Upper lobe of right lung (tissue), 1 donor: ENCODE data around the gene TTC32. TPM values are rescaled to one million over a fixed set of nuclear protein-coding genes. Genes with fewer than 3 reads are reported as not detected.

ENCODE experiments used
- ATAC-seq: fragments of 200-7000 bp; cut with Tn5 transposase; one replicate; pipeline ENCODE4 v1.9.1; 2020; ENCODE audit warnings: mild to moderate bottlenecking, moderate library complexity
- DNase-seq: peaks from one replicate; pipeline ENCODE4 v3.0.0-alpha.2; 2020
- H3K27ac ChIP-seq: fragments of 200-600 bp; one replicate; pipeline ENCODE4 v1.8.0; 2022
- H3K27me3 ChIP-seq: fragments of 200-600 bp; one replicate; pipeline ENCODE4 v1.8.0; 2022; ENCODE audit warnings: mild to moderate bottlenecking
- H3K36me3 ChIP-seq: fragments of 200-600 bp; one replicate; pipeline ENCODE4 v1.8.0; 2022
- H3K4me1 ChIP-seq: fragments of 200-600 bp; one replicate; pipeline ENCODE4 v1.8.0; 2022
- H3K4me3 ChIP-seq: fragments of 200-600 bp; one replicate; pipeline ENCODE4 v1.8.0; 2022; ENCODE audit warnings: mild to moderate bottlenecking
- H3K9me3 ChIP-seq: fragments of 200-600 bp; one replicate; pipeline ENCODE4 v1.8.0; 2022
- CTCF ChIP-seq: fragments of 200-600 bp; IDR thresholded peaks from one replicate; pipeline ENCODE4 v1.8.0; 2022; ENCODE audit warnings: antibody characterized with exemption
- intact Hi-C: fragments of 100-400 bp; cut with DNase I; formaldehyde crosslinking; loops from one replicate; pipeline ENCODE4 v1.11.0; 2022
- total RNA-seq: library from RNA; stranded (reverse); fragmentation: NEBNext Ultra II Directional; extraction: Animal tissue kit (Norgen Biotek cat#: 25700); gene quantifications from one replicate; pipeline ENCODE4 v1.2.1, GENCODE V29; 2021
- donor health status: DM: no; HTN: yes; CAD: no; lungs with severe emphysema.

The TTC32 gene
- total RNA-seq, 1 donor from 2014 or later, result 12.4 TPM

GRCh38 chr2:19885791-19886190, 16.0 kb downstream of the TTC32 start:
- no peak for TF ChIP-seq CTCF
- H3K9me3 ChIP-seq, result no peaks in the 10 kb centered on the region
- no peak overlapping the region for H3K27ac ChIP-seq
- H3K4me3 ChIP-seq, result no peak overlapping the region
- no peaks in the 10 kb centered on the region for H3K27me3 ChIP-seq
- no peaks in the 10 kb centered on the region for H3K36me3 ChIP-seq
- intact Hi-C loops, result no loop called here
- no peak for DNase-seq
- no peaks in the 10 kb centered on the region for H3K4me1 ChIP-seq
- ATAC-seq, result no peak

- intact Hi-C loops, result no loop called here
- no peak overlapping the region for H3K27ac ChIP-seq
- no peaks in the 10 kb centered on the region for H3K27me3 ChIP-seq
- no peak overlapping the region for H3K4me3 ChIP-seq
- no peaks in the 10 kb centered on the region for H3K9me3 ChIP-seq
- no peaks in the 10 kb centered on the region for H3K4me1 ChIP-seq
- ATAC-seq (no peak), DNase-seq (no peak)
- no peak for TF ChIP-seq CTCF
- no peaks in the 10 kb centered on the region for H3K36me3 ChIP-seq
These were observed 17.6 kb downstream of the TTC32 start for GRCh38 chr2:19883971-19884720.

- Histone ChIP-seq H3K36me3 (no peaks in the 10 kb centered on the region), H3K4me3 (no peak overlapping the region), H3K9me3 (no peaks in the 10 kb centered on the region), H3K27me3 (no peaks in the 10 kb centered on the region), H3K4me1 (no peaks in the 10 kb centered on the region), H3K27ac (no peak overlapping the region)
- DNase-seq (no peak), ATAC-seq (no peak)
- TF ChIP-seq CTCF, result no peak
- intact Hi-C loops, result no loop called here
These were observed 18.3 kb downstream of the TTC32 start for GRCh38 chr2:19883486-19883885.

- no peaks in the 10 kb centered on the region for H3K36me3 ChIP-seq
- no peaks in the 10 kb centered on the region for H3K27me3 ChIP-seq
- no peak overlapping the region for H3K4me3 ChIP-seq
- TF ChIP-seq CTCF, result no peak
- H3K27ac ChIP-seq, result no peak overlapping the region
- no peaks in the 10 kb centered on the region for H3K9me3 ChIP-seq
- ATAC-seq (no peak), DNase-seq (no peak)
- intact Hi-C loops, result no loop called here
- no peaks in the 10 kb centered on the region for H3K4me1 ChIP-seq
These were observed 19.5 kb downstream of the TTC32 start for GRCh38 chr2:19882286-19882685.

- Histone ChIP-seq H3K4me1 (no peaks in the 10 kb centered on the region), H3K4me3 (no peak overlapping the region), H3K27ac (no peak overlapping the region), H3K36me3 (no peaks in the 10 kb centered on the region), H3K9me3 (no peaks in the 10 kb centered on the region), H3K27me3 (no peaks in the 10 kb centered on the region)
- DNase-seq, result no peak
- ATAC-seq, result no peak
- TF ChIP-seq CTCF, result no peak
- intact Hi-C loops, result no loop called here
These were observed 19.9 kb downstream of the TTC32 start for GRCh38 chr2:19881908-19882265.
